DOHH2 (cell line): Measurements from ENCODE around the gene GALNT15.

Source experiments
- CTCF ChIP-seq: fragments of 200-600 bp; sonication (generic); IDR thresholded peaks from one replicate; pipeline ENCODE4 v1.5.1; 2014; ENCODE audit warnings: antibody characterized with exemption, mild to moderate bottlenecking, low read depth, low read length; ENCODE audit not compliant: poor library complexity, severe bottlenecking
- EZH2phosphoT487 ChIP-seq: fragments of 200-600 bp; sonication (generic); IDR thresholded peaks from 2 replicates; pipeline ENCODE4 v1.6.1; 2017; ENCODE audit warnings: borderline replicate concordance, mild to moderate bottlenecking, antibody characterized with exemption, low read length, moderate library complexity, mixed read lengths

DNA sequence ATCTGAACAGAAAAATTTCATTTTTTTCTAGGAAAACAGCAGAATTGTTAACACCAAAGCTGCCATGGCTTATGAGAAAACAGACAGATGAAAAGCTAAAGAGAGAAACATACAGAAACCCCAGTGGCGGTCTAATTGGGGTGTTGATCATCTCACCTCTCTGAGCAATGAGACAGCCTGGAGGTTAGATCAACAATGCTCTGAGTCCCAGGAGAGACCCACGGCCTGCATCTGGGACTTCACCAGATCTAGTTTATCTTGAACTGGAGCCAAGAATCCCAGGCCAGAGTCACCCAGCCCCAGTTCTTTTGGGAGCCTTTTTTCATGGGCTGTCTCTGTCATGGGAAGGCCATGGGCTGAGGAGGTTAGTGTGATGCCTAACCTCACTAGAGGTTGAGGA lies 3.5 kb upstream of the GALNT15 start:
- TF ChIP-seq CTCF (no peak), EZH2phosphoT487 (no peak)
